Measurements from ENCODE around the gene HMCN1.

Gene HMCN1

DNA sequence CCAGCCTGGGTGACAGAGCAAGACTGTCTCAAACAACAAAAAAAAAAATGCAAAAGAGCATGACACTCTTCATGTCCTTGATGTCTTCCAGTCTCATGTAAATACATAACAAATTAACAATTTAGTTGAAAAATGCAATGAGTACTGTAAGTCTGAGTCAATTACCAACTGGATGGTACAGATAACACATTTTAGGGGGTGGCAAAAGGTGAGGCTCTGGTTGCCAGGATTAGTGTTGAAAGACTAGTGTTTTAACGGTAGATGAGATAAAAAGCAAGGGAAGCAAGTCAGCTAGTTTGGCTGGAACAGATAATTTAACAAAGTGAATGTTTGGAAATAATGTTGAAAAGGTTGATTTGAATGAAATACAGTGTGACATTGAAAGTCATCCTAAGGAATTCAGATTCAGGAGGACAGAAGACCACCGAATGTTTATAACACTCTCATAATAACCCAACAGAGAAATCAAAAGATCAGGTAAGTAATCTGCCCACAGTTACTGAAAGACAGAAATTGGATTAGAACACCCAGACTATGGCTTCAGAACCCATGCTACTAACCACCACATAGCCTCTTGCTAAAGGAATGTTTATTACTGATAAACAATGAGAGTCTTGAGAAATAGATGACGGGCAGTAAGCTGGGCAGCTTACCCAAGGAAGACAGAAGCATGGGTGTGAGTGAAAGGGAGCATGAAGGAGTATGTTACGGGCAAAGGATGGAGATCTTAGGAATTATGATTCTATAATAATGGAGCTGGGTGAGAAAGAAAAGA lies 312.4 kb downstream of the HMCN1 start:
- DNase-seq = no peak

DNA sequence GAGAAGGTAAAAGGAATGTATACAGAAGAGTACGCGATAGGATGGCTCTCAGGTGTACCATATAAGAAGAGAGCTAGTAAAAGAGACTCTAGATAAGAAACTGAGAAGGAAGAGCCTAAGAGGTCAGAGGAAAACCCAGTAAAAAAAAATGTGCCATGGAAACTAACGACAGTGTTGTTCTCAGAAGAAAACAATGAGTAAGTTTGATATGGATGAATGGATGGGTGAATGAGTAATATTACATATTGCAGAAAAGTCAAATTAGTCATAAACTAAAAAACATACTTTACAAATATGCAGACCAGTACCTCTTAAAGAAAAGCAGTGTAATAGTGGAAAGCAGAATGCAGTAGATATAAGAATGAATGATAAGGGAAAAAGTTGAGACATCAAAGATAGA lies 316.2 kb downstream of the HMCN1 start:
- DNase-seq = no peak

DNA sequence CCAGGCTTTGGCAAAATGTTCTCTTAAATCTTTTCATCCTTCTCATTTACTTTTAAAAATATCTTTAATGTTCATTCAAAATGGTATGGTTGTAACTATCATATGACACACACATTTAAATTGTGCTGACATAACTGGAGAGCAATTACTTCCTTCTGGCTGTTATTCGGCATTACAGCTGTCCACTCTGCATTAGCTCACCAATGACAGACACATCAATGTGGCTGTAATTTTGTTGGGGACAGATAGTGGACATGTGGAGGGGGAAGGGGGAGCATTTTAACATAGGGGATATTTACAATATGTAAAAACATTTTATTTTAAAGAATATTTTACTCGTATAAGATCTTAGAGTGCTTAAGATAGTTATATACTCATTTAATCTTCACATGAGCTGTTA lies 319.8 kb downstream of the HMCN1 start:
- DNase-seq = no peak

DNA sequence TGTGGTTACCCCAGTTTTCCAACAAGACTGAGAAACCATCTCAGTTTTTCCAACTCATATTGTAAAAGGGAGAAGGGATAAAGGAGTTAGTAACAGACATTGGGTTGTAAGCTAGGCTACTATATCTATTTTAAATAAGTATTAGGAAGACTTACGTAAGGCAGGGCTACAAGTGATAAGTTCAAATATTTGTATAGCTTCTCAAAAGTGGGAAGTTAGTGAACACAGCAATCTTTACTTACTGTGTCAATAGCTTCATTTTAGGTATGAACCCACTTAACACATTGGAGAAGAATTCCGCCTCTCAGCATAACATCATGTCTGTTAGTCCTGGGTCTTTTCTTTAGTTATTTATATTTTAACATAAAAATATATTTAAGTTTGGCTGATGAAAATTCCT lies 320.7 kb downstream of the HMCN1 start:
- DNase-seq = no peak

DNA sequence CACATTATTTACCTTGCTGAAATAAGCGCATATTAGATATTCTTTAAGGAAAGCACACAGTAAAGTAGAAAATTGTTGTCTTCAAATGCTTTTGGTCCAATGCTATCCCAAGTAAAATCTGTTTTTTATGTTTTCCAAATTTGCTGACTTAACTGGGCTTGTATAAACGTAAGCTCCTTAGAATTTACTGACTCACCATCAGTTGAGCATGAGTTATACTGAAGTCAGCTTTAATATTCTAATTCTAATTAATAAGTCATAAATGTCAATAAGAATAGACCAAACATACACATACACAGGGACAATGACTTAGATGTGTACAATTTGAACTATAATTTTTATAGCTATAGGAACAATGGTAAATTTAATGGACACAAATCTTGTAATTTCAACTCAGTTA lies 321.7 kb downstream of the HMCN1 start:
- no peak for DNase-seq

DNA sequence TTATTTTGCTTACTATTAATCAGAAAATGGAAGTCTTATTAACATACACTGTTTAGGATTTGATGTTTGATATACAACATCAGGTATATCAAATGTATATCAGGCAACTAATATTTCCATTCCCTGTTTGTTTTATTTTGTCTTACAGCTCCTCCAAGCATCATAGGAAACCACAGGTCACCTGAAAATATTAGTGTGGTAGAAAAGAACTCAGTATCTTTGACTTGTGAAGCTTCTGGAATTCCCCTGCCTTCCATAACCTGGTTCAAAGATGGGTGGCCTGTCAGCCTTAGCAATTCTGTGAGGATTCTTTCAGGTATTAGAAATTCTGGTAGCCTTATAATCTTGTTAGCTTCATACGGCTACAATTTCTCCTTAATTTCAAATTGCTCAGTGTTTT lies 322.9 kb downstream of the HMCN1 start:
- DNase-seq = no peak

DNA sequence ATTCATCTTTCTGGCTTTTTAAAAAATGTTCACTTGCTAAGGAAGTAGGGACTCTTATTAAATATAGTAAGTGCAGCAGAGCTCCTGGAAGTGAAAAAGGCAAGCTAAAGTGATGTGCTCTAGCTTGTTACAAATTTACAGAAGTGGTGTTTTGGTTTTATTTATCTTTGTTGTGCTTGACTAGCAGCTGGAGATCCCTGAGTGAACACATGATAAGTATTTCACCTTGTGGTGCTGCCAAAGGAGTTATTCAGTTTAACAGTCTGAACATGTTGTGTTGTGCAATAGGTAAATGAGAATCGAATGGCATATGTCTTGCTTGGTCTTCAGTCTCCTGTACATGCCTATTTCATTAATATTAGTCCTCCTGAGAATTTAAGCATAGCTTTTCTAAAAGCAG lies 325.1 kb downstream of the HMCN1 start:
- no peak for DNase-seq

DNA sequence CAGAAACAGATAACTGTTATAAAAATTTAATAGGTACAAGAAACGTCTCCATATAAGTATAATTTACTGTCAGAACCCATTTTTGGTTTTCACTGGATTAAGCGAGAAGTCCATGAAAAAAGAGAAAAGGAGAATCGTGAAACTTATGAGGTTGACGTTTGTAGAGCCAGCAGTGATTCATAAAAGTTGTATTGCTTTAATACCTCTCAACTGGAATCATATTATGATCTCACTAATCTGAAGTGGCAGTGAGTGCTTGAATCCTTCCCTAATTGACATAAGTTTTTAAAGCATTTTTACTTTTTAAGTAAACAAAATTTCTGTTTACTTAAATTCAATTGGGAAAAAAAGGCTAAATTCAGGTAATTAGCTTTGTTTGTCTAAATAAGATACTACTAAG lies 325.6 kb downstream of the HMCN1 start:
- no peak for DNase-seq

DNA sequence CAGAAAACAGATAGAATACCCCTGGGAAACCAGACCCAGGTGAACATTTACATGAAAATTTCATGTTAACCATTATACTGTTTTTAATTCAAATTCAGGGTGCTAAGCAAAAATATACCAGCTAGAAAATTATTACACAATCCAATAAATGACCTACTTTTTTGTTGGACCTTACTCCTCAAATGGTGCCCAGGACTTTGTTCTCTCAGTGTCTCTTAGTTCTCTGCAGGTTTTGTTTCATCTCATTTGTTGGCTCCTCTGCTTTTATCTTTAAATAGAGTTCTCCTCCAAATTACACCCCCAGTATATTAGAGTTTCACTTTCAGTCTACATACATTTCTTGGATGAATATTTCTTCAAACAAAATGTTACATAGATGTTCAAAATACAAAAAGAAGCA lies 326.0 kb downstream of the HMCN1 start:
- DNase-seq = no peak

DNA sequence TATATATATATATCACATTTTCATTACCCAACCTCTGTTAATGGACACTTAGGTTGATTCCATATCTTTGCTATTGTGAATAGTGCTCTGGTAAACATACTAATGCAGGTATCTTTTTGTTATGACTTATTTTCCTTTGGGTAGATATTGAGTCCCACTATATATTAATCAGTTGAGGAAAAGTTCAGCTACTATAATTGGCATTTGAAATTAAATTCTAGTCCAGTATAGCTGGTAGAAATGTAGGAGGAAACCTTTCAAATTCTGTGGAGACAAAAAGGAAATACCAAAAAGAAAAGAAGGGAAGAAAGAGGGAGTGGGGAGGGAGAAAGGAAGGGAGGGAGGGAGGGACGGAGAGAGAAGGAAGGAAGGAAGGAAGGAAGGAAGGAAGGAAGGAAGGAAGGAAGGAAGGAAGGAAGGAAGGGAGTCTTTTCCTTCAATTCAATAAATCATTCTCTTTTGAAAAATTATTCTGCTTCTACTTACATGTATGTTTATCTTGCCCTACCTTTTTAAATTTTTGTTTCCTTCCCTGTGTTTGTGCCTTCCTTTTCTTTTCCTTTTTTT lies 329.0 kb downstream of the HMCN1 start:
- DNase-seq = no peak

DNA sequence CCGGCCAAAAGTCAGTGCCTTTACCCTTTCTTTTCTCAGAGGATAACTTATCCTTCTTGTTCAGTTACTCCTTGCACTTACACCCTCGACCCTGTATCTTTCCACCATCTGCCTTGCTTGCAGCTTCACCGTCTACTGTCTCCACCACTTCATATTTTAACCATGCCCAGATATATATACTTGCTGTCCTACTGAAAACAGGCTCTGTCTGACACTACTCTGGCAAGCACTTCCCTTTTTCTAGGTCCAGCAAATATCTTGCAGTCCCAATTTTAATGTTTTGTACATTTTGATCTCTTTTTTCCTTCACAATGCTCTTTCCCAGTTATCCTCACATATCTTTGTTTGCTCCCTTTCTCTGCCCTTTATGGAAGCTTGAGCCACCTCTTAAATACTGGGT lies 332.2 kb downstream of the HMCN1 start:
- no peak for DNase-seq

DNA sequence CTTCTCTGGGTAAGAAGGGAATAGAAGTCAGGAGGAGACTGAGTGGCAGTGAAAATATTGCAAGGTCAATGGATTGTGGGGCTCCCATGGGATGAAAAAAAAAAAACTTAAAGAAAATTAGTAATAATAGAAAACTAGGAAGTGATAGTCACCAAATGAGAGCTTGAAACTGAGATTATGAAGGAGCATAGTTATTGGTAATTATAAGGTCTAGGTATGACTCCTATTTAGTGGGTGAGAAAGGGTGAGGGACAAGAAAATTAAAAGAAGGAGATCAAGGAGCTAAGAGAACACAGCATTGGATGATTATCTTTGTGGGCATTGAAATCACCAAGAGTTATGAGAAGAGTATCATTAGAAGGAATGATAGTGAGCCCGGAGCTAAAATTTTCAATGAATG lies 339.5 kb downstream of the HMCN1 start:
- no peak for DNase-seq

DNA sequence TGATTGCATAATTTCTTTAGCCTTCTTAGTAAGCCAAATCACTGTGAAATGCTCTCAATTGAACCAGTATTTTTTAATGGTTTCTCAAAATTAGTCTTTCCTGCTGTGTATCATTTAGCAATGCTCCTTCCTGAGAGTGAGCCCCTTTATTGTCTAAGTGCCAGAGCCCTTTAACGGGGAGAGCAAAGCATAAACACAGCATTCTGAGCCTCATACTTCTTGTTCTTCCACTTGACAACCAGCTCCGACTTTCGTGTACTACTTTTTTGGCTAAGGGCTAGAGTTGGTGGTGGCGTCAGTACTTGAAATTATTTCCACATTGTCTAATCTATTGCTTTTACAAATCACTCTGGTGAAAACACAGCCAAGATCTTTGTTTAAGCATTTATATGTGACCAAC lies 341.8 kb downstream of the HMCN1 start:
- DNase-seq = no peak

DNA sequence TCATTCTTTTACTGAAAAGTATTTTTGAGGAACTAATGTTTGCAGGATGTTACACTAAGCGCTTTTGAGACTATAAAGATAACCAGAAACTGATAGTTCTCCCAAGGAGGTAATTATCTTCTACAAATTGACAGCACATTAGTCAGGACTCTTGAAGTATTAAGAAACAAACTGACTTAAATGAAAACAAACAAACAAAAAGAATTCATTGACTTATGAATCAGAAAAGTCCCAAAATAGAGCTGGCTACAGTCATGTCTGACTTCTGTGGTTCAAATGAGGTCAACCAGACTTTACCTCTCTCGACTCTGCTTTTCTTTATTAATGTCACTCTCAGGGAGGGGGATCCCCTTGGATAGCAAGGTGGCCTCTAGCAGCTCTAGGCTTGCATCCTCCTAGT lies 344.1 kb downstream of the HMCN1 start:
- no peak for DNase-seq

DNA sequence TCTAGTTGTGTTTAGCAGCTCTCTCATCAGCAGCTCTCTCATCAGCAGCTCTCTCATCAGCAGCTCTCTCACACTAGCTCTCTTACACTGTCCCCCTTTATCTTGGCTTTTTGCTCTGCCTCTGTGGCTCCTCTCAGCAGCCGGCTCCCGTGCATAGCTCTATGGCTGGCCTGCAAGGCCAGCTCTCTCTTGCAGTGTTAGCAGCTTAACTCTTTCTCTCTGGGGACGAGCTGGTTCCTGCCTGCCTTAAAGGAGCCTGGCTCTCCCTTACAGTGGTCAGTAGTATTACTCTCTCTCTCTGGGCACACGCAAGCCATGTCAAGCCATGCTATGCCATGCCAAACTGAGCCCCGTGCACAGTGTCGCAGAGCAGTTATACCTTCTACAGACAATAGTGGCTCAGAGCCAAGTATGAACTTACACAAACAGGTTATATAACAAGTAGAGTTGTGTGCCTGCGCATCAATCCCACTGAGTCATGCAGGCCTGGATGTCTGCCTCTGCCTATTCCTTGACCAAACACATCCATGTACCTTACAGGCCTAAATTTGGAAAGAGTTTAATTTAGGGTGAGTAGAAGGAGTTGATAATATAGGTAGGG lies 345.0 kb downstream of the HMCN1 start:
- DNase-seq = no peak

DNA sequence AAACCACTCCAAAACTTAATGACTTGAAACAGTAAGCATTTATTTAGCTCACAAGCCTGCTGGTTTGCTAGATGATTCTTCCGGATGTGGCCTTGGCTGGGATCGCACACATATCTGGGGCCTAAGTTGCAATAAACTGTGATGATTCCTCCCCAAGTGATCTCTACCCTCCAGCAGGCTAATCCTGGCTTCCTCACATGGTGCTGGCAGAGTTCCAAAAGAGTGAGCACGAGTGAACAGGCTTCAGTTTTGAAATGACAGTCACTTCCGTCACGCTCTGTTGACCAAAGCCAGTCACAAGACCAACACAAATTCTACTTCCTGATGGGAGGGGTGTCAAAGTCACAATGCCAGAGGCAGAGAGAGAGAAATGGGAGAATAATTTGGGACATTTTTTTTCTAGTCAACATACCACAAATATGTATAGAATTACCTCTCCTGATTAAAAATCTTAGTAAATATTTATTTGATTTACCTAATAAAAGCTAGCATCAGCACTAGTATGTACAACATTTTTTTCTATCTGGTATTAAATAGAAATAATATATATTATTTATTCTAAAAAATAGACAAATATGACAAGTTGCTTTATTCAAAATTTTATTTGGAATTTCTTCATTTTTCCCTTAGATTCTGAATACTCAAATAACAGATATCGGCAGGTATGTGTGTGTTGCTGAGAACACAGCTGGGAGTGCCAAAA lies 348.2 kb downstream of the HMCN1 start:
- DNase-seq = no peak

DNA sequence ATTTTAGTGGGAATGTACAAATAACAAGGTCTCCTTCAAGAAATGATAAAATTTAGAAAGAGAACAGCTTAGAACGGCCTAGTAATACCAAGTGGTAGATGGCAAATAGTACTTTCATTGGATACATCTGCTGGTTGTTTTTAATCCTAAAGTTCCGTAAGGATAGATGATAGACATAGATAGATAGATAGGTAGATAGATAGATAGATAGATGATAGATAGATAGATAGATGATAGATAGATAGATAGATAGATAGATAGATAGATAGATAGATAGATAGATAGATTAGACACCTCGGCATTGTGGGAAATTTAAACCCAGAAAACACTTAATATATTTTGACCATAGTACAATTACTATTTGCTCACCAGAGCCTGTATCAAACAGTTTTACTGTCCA lies 352.4 kb downstream of the HMCN1 start:
- no peak for DNase-seq

DNA sequence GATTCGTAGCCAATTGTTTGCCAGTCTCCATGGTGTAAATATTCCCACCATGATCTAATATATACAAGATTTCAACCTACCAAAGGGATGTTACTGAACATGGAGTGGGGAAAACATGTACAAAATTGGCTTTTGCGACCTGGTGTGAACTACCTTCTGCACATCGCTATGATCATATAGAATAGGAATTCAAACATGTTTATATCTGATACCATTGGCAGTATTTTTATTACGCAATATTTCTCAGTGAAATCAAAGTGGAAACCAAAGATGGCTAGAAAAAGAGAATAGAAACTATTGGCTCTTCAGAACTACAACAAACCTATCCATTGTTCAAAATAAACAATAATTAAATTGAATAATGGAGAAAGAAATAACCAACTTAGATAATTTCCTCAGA lies 355.7 kb downstream of the HMCN1 start:
- no peak for DNase-seq

DNA sequence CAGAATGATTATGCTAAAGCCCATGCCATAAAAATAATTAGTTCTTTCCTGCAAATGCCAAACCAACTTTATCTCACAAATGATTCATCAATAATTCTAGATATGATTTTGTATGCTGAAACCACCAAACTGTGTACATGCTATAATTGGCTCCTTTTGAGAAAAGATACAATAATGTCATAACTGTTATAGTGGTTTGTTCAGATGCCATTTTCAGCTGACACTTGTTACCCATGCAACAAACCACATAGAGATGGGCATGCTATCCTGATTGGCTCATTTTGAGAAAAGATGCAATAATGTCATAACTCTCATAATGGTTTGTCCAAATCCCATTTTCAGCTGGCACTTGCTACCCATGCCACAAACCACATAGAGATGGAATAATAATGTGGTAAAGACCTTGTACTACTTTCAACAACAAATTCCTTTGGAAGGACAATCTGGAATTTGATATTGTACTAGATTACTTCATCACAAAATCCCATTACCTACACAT lies 357.1 kb downstream of the HMCN1 start:
- no peak for DNase-seq

DNA sequence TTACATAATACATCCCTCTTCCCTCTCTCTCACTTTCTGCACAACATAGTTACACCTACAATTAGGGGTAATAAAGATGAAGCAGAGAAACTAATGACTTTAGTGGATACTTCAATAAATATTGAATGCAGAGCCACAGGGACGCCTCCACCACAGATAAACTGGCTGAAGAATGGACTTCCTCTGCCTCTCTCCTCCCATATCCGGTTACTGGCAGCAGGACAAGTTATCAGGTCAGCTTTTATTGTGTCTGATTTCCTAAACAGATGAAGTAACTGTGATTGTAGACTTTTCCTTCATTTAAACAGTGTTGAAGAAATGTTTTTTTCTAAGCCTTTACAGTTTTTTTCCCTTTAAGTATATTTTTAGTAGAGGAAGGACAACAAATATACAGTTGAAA lies 359.2 kb downstream of the HMCN1 start:
- DNase-seq = no peak

DNA sequence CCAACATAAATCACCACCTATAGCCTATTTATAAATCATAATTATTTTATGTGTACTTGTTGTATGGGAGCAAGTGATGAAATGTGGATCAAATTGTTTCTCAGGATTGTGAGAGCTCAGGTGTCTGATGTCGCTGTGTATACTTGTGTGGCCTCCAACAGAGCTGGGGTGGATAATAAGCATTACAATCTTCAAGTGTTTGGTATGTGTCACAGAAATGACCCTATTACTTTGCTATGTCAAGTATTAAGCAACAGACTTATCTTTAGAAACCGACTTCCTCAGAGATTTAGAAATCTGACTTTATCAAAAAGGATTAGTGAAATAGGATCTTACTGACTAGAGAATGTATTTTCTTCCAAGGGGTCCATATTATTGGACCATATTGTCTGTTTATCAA lies 360.0 kb downstream of the HMCN1 start:
- DNase-seq = no peak

DNA sequence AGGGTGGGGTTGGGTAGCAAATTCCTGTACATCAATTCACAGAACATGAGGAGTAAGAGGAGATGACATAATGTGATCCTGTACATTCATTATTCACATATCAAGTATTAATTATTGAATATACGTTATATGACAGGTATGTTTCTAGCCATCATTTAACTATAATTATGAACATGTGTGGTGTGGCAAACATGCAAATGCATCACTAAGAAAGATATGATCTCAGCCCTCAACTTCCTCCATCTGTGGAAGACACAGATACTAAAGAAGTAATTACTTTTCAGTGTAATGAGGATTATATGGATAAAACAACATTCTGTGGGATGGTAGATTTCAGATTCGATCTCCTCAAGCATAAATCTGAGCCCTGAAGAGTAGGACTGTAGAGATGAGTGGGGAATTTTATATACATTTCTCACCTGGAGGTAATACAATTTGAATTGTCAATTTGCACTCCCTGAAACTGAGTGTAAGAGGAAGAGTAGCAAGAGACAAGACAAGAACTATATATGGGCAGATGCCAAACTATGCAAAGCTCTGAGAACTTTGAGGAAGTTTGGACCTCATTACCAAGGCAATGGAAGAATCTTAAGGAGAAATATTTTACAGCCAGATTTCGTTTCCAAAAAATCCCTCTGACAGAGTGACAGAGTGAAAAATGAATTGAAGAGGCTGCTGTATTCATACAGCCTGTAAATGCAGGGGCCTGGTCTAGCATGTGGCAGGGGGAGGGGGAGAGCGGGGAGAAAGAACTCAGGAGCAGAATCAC lies 365.3 kb downstream of the HMCN1 start:
- no peak for DNase-seq

DNA sequence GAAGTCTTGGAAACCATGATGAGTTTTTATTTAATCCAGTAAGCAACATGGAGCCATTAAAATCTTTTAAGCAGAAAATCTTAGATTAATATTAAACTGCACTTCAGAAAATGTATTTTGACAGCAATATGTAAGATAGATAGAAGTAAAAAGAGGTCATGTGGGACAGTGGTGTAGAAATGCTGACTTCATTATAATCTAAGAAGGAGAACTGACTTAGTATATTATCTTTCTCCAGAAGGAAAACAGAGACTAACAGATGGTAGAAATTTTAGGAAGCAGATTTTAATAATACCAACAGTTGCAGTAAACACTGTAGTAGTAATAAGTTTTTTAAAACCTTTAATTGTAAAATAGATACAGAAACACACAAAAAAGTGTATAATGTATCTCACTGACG lies 367.9 kb downstream of the HMCN1 start:
- DNase-seq = no peak

All from activated CD4-positive, alpha-beta T cell treated with anti-CD3 and anti-CD28 coated beads for 4 hours (primary cell).